OCI-LY3 (cell line): ENCODE data around the gene DHRSX.

Source experiments
- H2AFZ ChIP-seq: fragments of 200-600, 300-600 bp; shearing (Covaris generic); 2 replicates; pipeline ENCODE4 v1.6.0; 2014; ENCODE audit warnings: antibody characterized with exemption, low read depth, low read length
- H3K27ac ChIP-seq: fragments of 200-600, 300-600 bp; sonication (generic); 2 replicates; pipeline ENCODE4 v1.5.1; 2014; ENCODE audit warnings: mild to moderate bottlenecking, low read length, moderate library complexity, mixed read lengths
- H3K27me3 ChIP-seq: fragments of 200-600, 300-600 bp; sonication (generic); 2 replicates; pipeline ENCODE4 v1.6.1; 2014; ENCODE audit warnings: low read depth, low read length, mixed read lengths
- H3K36me3 ChIP-seq: fragments of 200-600, 300-600 bp; sonication (generic); replicated peaks from 2 replicates; pipeline ENCODE3; 2014; ENCODE audit warnings: low read depth, low read length, mixed read lengths
- H3K4me1 ChIP-seq: fragments of 300-600, 200-600 bp; sonication (generic); 2 replicates; pipeline ENCODE4 v1.6.1; 2014; ENCODE audit warnings: low read length, mixed read lengths
- H3K4me2 ChIP-seq: fragments of 200-600, 300-600 bp; sonication (generic); 2 replicates; pipeline ENCODE4 v1.6.1; 2014; ENCODE audit warnings: low read length, mixed read lengths
- H3K4me3 ChIP-seq: fragments of 300-600, 200-600 bp; sonication (generic); 2 replicates; pipeline ENCODE4 v1.5.1; 2014; ENCODE audit warnings: antibody characterized with exemption, mild to moderate bottlenecking, low read length, moderate library complexity
- H3K79me2 ChIP-seq: fragments of 300-600, 200-600 bp; shearing (Covaris generic); 2 replicates; pipeline ENCODE4 v1.6.1; 2014; ENCODE audit warnings: mild to moderate bottlenecking, low read length, mixed read lengths
- H3K9ac ChIP-seq: fragments of 300-600, 200-600 bp; shearing (Covaris generic); 2 replicates; pipeline ENCODE4 v1.6.0; 2014; ENCODE audit warnings: mild to moderate bottlenecking, low read length, moderate library complexity
- H3K9me3 ChIP-seq: fragments of 200-600, 300-600 bp; shearing (Covaris generic); 2 replicates; pipeline ENCODE4 v1.6.1; 2014; ENCODE audit warnings: low read length, mixed read lengths; ENCODE audit not compliant: insufficient read depth
- H4K20me1 ChIP-seq: fragments of 200-600, 300-600 bp; sonication (generic); 2 replicates; pipeline ENCODE4 v1.6.1; 2016; ENCODE audit warnings: low read length, mixed read lengths; ENCODE audit not compliant: insufficient read depth
- EZH2phosphoT487 ChIP-seq: fragments of 200-600 bp; shearing (Covaris generic); IDR thresholded peaks from 2 replicates; pipeline ENCODE4 v1.6.1; 2018; ENCODE audit warnings: antibody characterized with exemption, mixed run types, low read depth
- TF ChIP-seq, protein P1 (sequence below): fragments of 200-600, 300-600 bp; sonication (generic); IDR thresholded peaks from 2 replicates; pipeline ENCODE4 v1.5.1; 2014; ENCODE audit warnings: antibody characterized with exemption, low read length, low read depth

DHRSX gene

GRCh38 chrX:2469196-2469685, 31.5 kb downstream of the DHRSX start:
- Histone ChIP-seq H3K4me2 (no peak overlapping the region), H3K9ac (no peak overlapping the region), H3K36me3 (peaks cover 18% of the 10 kb centered on the region), H3K4me3 (no peak overlapping the region), H2AFZ (no peak overlapping the region), H3K4me1 (no peaks in the 10 kb centered on the region), H3K27me3 (no peaks in the 10 kb centered on the region), H3K27ac (no peak overlapping the region), H3K79me2 (peaks cover 91% of the 10 kb centered on the region), H4K20me1 (peaks cover 72% of the 10 kb centered on the region), H3K9me3 (no peaks in the 10 kb centered on the region)
- TF ChIP-seq, protein P1, sequence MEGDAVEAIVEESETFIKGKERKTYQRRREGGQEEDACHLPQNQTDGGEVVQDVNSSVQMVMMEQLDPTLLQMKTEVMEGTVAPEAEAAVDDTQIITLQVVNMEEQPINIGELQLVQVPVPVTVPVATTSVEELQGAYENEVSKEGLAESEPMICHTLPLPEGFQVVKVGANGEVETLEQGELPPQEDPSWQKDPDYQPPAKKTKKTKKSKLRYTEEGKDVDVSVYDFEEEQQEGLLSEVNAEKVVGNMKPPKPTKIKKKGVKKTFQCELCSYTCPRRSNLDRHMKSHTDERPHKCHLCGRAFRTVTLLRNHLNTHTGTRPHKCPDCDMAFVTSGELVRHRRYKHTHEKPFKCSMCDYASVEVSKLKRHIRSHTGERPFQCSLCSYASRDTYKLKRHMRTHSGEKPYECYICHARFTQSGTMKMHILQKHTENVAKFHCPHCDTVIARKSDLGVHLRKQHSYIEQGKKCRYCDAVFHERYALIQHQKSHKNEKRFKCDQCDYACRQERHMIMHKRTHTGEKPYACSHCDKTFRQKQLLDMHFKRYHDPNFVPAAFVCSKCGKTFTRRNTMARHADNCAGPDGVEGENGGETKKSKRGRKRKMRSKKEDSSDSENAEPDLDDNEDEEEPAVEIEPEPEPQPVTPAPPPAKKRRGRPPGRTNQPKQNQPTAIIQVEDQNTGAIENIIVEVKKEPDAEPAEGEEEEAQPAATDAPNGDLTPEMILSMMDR, result no peak
- TF ChIP-seq EZH2phosphoT487, result no peak

- Histone ChIP-seq H3K27me3 (no peaks in the 10 kb centered on the region), H3K4me2 (no peak overlapping the region), H4K20me1 (peaks cover 73% of the 10 kb centered on the region), H3K9ac (no peak overlapping the region), H3K4me1 (no peaks in the 10 kb centered on the region), H2AFZ (no peak overlapping the region), H3K36me3 (peaks cover 18% of the 10 kb centered on the region), H3K9me3 (no peaks in the 10 kb centered on the region), H3K79me2 (peaks cover 91% of the 10 kb centered on the region), H3K27ac (no peak overlapping the region), H3K4me3 (no peak overlapping the region)
- TF ChIP-seq, protein P1, result no peak
- TF ChIP-seq EZH2phosphoT487, result no peak
These were observed 32.2 kb downstream of the DHRSX start for GRCh38 chrX:2468261-2469195.

DNA sequence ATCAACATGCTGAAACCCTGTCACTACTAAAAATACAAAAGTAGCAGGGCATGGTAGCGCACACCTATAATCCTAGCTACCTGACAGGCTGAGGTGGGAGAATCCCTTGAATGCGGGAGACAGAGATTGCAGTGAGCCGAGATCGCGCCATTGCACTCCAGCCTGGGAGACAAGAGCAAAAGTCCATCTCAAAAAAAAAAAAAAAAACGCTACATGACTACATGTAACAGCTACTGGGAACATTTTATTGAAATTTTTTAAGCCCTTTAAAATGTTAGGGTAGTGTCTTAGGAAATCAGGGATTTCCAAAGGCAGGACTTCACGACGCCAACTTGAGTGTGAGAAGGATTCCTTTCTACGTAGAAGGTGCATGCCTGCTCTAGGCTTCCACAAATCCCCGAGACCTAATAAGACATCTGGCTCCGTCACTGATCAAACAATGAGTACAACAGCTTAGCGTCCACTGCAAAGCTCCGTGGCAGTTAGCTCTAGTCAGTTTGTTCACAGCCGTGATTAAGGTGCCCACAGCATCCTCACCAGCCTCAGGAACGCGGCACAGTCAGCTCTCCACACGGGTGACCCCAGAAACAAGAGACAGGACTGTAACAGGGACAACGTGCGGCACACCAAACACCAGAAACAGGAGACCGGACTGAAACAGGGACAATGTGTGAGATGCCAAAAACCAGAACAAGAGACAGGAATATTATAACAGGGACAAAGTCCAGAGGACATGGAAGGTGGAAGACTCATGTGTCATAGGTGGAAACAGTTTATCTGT, 33.7 kb downstream of the DHRSX start:
- H3K36me3 ChIP-seq, result peaks cover 18% of the 10 kb centered on the region
- H3K9me3 ChIP-seq, result no peaks in the 10 kb centered on the region
- no peaks in the 10 kb centered on the region for H3K4me1 ChIP-seq
- peaks cover 89% of the 10 kb centered on the region for H3K79me2 ChIP-seq
- peaks cover 73% of the 10 kb centered on the region for H4K20me1 ChIP-seq
- no peak overlapping the region for H3K9ac ChIP-seq
- H3K27ac ChIP-seq, result no peak overlapping the region
- no peak overlapping the region for H2AFZ ChIP-seq
- H3K27me3 ChIP-seq, result no peaks in the 10 kb centered on the region
- H3K4me2 ChIP-seq, result no peak overlapping the region
- TF ChIP-seq, protein P1, result no peak
- no peak for TF ChIP-seq EZH2phosphoT487
- no peak overlapping the region for H3K4me3 ChIP-seq

DNA sequence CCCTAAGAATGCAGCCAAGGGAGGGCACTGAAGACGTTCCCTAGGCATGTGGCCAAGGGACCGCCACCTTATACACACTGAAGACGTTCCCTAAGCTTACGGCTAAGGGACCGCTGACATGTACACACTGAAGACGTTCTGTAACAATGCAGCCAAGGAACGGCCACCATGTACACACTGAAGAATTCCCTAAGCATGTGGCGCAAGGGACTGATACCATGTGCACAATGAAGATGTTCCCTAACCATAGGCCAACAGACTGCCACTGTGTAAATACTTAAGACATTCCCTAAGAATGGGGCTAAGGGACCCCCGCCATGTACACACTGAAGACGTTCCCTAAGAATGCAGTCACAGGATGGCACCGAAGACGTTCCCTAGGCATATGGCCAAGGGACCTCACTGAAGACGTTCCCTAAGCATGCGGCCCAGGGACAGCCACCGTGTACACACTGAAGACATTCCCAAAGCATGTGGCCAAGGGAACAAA, 36.1 kb downstream of the DHRSX start:
- Histone ChIP-seq H3K27ac (no peak overlapping the region), H3K9ac (no peak overlapping the region), H3K4me3 (no peak overlapping the region), H4K20me1 (peaks cover 66% of the 10 kb centered on the region), H3K9me3 (no peaks in the 10 kb centered on the region), H3K79me2 (peaks cover 81% of the 10 kb centered on the region), H2AFZ (no peak overlapping the region), H3K4me1 (no peaks in the 10 kb centered on the region), H3K36me3 (peaks cover 4% of the 10 kb centered on the region), H3K27me3 (no peaks in the 10 kb centered on the region), H3K4me2 (no peak overlapping the region)
- no peak for TF ChIP-seq EZH2phosphoT487
- TF ChIP-seq, protein P1, result no peak
